IMR-90 (cell line): Measurements from ENCODE around the gene KCMF1. TPM values are rescaled to one million over a fixed set of nuclear protein-coding genes. Genes with fewer than 3 reads are reported as not detected.

Experiments
- ATAC-seq: fragments of 200-7000 bp; cut with Tn5 transposase; 2 replicates; pipeline ENCODE4 v1.9.1; 2020; ENCODE audit warnings: low read depth, mild to moderate bottlenecking, moderate library complexity
- BruUV-seq: library from RNA; stranded (reverse); fragments of 400-500 nt; replicated peaks from 2 replicates; lab custom pipeline; 2021; lab: Mats Ljungman, UMichigan
- CTCF ChIA-PET: fragments of 300-600 bp; formaldehyde crosslinking; extraction: SDS; loops from one replicate; lab custom pipeline; 2021; ENCODE audit warnings: antibody characterized with exemption; lab: Yijun Ruan, JAX
- POLR2A ChIA-PET: fragments of 300-600 bp; sonication (Branson Sonifier 250); formaldehyde crosslinking; loops from one replicate; lab custom pipeline; 2022; ENCODE audit warnings: antibody characterized with exemption; ENCODE audit not compliant: unreplicated experiment; lab: Charles Lee
- DNase-seq: peaks from one replicate; pipeline ENCODE4 v3.0.0; 2013
- H2AFZ ChIP-seq: replicated peaks from 2 replicates; pipeline ENCODE3; 2013; ENCODE audit warnings: low read length, mild to moderate bottlenecking; ENCODE audit not compliant: poor library complexity
- H2AK5ac ChIP-seq: 2 replicates; pipeline ENCODE4 v1.6.1; 2013; ENCODE audit warnings: low read depth, low read length, inconsistent platforms
- H2AK9ac ChIP-seq: replicated peaks from 2 replicates; pipeline ENCODE3; 2013; ENCODE audit warnings: mild to moderate bottlenecking, low read depth, low read length, moderate library complexity; ENCODE audit not compliant: poor library complexity
- H2BK120ac ChIP-seq: 2 replicates; pipeline ENCODE4 v1.6.1; 2013; ENCODE audit warnings: low read depth, low read length, inconsistent platforms
- H2BK15ac ChIP-seq: 3 replicates; pipeline ENCODE4 v1.6.1; 2013; ENCODE audit warnings: low read depth, low read length, inconsistent platforms
- H2BK20ac ChIP-seq: 2 replicates; pipeline ENCODE4 v1.6.1; 2013; ENCODE audit warnings: low read depth, mild to moderate bottlenecking, inconsistent platforms, low read length, moderate library complexity
- H2BK5ac ChIP-seq: 2 replicates; pipeline ENCODE4 v1.6.1; 2013; ENCODE audit warnings: mild to moderate bottlenecking, low read depth, low read length, inconsistent platforms; ENCODE audit not compliant: poor library complexity, severe bottlenecking
- H3K14ac ChIP-seq: replicated peaks from 2 replicates; pipeline ENCODE4 v1.6.1; 2013; ENCODE audit warnings: low read depth, low read length, inconsistent platforms
- H3K18ac ChIP-seq: 2 replicates; pipeline ENCODE4 v1.6.1; 2013; ENCODE audit warnings: low read depth, low read length, control low read depth
- H3K23ac ChIP-seq: 2 replicates; pipeline ENCODE4 v1.6.1; 2013; ENCODE audit warnings: low read depth, low read length, inconsistent platforms
- H3K27ac ChIP-seq: 2 replicates; pipeline ENCODE4 v1.5.1; 2013; ENCODE audit warnings: mild to moderate bottlenecking, control low read depth, low read length; ENCODE audit not compliant: insufficient read depth
- H3K27me3 ChIP-seq: 2 replicates; pipeline ENCODE4 v1.6.1; 2013; ENCODE audit warnings: low read length; ENCODE audit not compliant: control insufficient read depth, insufficient read depth
- H3K36me3 ChIP-seq: 2 replicates; pipeline ENCODE4 v1.6.1; 2013; ENCODE audit warnings: low read length, mixed read lengths; ENCODE audit not compliant: control insufficient read depth, insufficient read depth
- H3K4ac ChIP-seq: 2 replicates; pipeline ENCODE4 v1.6.1; 2013; ENCODE audit warnings: low read depth, low read length, inconsistent platforms
- H3K4me1 ChIP-seq: 2 replicates; pipeline ENCODE4 v1.6.1; 2013; ENCODE audit warnings: low read length, mixed read lengths; ENCODE audit not compliant: control insufficient read depth, insufficient read depth
- H3K4me2 ChIP-seq: 2 replicates; pipeline ENCODE4 v1.6.1; 2013; ENCODE audit warnings: low read depth, mild to moderate bottlenecking, control low read depth, low read length, moderate library complexity
- H3K4me3 ChIP-seq: 2 replicates; pipeline ENCODE4 v1.5.1; 2013; ENCODE audit warnings: low read depth, mild to moderate bottlenecking, control low read depth, low read length, moderate library complexity; ENCODE audit not compliant: insufficient read depth
- H3K56ac ChIP-seq: 2 replicates; pipeline ENCODE4 v1.6.1; 2013; ENCODE audit warnings: low read length, inconsistent platforms; ENCODE audit not compliant: insufficient read depth; ENCODE audit errors: extremely low read depth
- H3K79me1 ChIP-seq, 2 experiments: 2 replicates each; pipeline ENCODE4 v1.6.1; 2013; ENCODE audit warnings: low read length in 2 of 2, inconsistent platforms in 1 of 2, low read depth in 1 of 2
- H3K9ac ChIP-seq: 2 replicates; pipeline ENCODE4 v1.6.1; 2013; ENCODE audit warnings: low read depth, low read length, control low read depth
- H3K9me1 ChIP-seq: 2 replicates; pipeline ENCODE4 v1.6.1; 2013; ENCODE audit warnings: low read length, inconsistent platforms; ENCODE audit not compliant: insufficient read depth
- H3K9me3 ChIP-seq: 2 replicates; pipeline ENCODE4 v1.6.1; 2013; ENCODE audit warnings: low read length; ENCODE audit not compliant: control insufficient read depth, insufficient read depth
- H4K20me1 ChIP-seq: 2 replicates; pipeline ENCODE4 v1.6.1; 2013; ENCODE audit warnings: low read length, inconsistent platforms; ENCODE audit not compliant: insufficient read depth
- H4K5ac ChIP-seq: 2 replicates; pipeline ENCODE4 v1.6.1; 2013; ENCODE audit warnings: mild to moderate bottlenecking, low read depth, low read length, control low read depth
- H4K8ac ChIP-seq, 2 experiments: 2 replicates each; pipeline ENCODE4 v1.6.1; 2013; ENCODE audit warnings: low read depth in 2 of 2, low read length in 2 of 2, control low read depth in 1 of 2, inconsistent platforms in 1 of 2
- H4K91ac ChIP-seq: 2 replicates; pipeline ENCODE4 v1.6.1; 2013; ENCODE audit warnings: low read depth, low read length, inconsistent platforms; ENCODE audit not compliant: insufficient read depth
- BHLHE40 ChIP-seq: fragments of 150-350 bp; IDR thresholded peaks from 2 replicates; pipeline ENCODE4 v1.6.1; 2016; ENCODE audit warnings: mild to moderate bottlenecking, low read depth, low read length
- CEBPB ChIP-seq: IDR thresholded peaks from 2 replicates; pipeline ENCODE4 v1.6.1; 2012; ENCODE audit warnings: low read depth, low read length, improper control_type of control experiment
- ELK1 ChIP-seq: fragments of 150-350 bp; IDR thresholded peaks from 2 replicates; pipeline ENCODE4 v1.6.1; 2016; ENCODE audit warnings: low read depth, mild to moderate bottlenecking, low read length, moderate library complexity, borderline replicate concordance
- MAFK ChIP-seq: IDR thresholded peaks from 2 replicates; pipeline ENCODE4 v1.6.1; 2012; ENCODE audit warnings: low read depth, low read length, improper control_type of control experiment
- MAZ ChIP-seq: IDR thresholded peaks from 2 replicates; pipeline ENCODE4 v1.6.1; 2012; ENCODE audit warnings: low read depth, mild to moderate bottlenecking, low read length, improper control_type of control experiment, moderate library complexity, borderline replicate concordance
- NFE2L2 ChIP-seq: fragments of 150-350 bp; IDR thresholded peaks from 2 replicates; pipeline ENCODE4 v1.6.1; 2016; ENCODE audit warnings: low read depth, mild to moderate bottlenecking, low read length
- RCOR1 ChIP-seq: IDR thresholded peaks from 2 replicates; pipeline ENCODE4 v1.6.1; 2012; ENCODE audit warnings: mild to moderate bottlenecking, low read length, improper control_type of control experiment; ENCODE audit not compliant: insufficient replicate concordance
- RFX5 ChIP-seq: IDR thresholded peaks from 2 replicates; pipeline ENCODE4 v1.8.0; 2012; ENCODE audit warnings: low read depth, mild to moderate bottlenecking, low read length, moderate library complexity
- WGBS, 2 experiments: methylation state at CpG; one replicate each; pipeline versions ENCODE4 v1.1.5 to v1.1.7; 2013; ENCODE audit warnings: missing lambda C conversion rate in 2 of 2; ENCODE audit not compliant: insufficient read length in 1 of 2; ENCODE audit errors: extremely low coverage in 2 of 2; 5-methylcytosine and 5-hydroxymethylcytosine counted together
- dilution Hi-C: fragments of 300-500 bp; cut with HindIII; formaldehyde crosslinking; loops from one replicate; pipeline ENCODE4 v1.14.3; 2018; ENCODE audit warnings: low sequenced_read_pairs; ENCODE audit not compliant: unreplicated experiment
- in situ Hi-C: fragments of 300-500 bp; cut with MboI; formaldehyde crosslinking; loops from 3 replicates; pipeline ENCODE4 v1.14.3; 2019; ENCODE audit warnings: low sequenced_read_pairs, inconsistent platforms, mixed read lengths
- intact Hi-C: fragments of 100-400 bp; cut with micrococcal nuclease; formaldehyde crosslinking; loops from 2 replicates; pipeline ENCODE4 v1.10.0; 2022
- polyA plus RNA-seq, 3 experiments: library from polyadenylated mRNA; depleted of rRNA; stranded (reverse); fragments of >200 nt; gene quantifications; 2 replicates each; pipeline ENCODE4 v1.2.3, GENCODE V29; 2012; ENCODE audit warnings: low replicate concordance in 1 of 3
- total RNA-seq: library from RNA; depleted of rRNA; stranded (reverse); fragments of >200 nt; gene quantifications from 2 replicates; pipeline ENCODE4 v1.2.3, GENCODE V29; 2012

Gene KCMF1
- total and polyA plus RNA-seq, 2 of the 4 experiments (the other 2 are of a cell fraction) = 49.9 to 108 TPM

GRCh38 chr2:84996909-84997308 lies 25.9 kb downstream of the KCMF1 start:
- Histone ChIP-seq H3K9me1 (peaks cover 5% of the 10 kb centered on the region), H2AK9ac (no peak overlapping the region), H3K4me3 (no peak overlapping the region), H2BK20ac (no peak overlapping the region), H3K27ac (no peak overlapping the region), H3K23ac (no peak overlapping the region), H2BK15ac (no peak overlapping the region), H3K9me3 (no peaks in the 10 kb centered on the region), H4K8ac (no peak overlapping the region), H3K4me1 (peaks cover 10% of the 10 kb centered on the region), H3K79me1 (peaks cover 0 to 41% of the 10 kb centered on the region in 2 experiments; a peak in 3 of 4 replicates), H3K18ac (no peak overlapping the region), H2BK5ac (no peak overlapping the region), H3K56ac (no peak overlapping the region), H2BK120ac (no peak overlapping the region), H4K5ac (no peak overlapping the region), H3K4me2 (no peak overlapping the region), H3K36me3 (no peaks in the 10 kb centered on the region), H4K91ac (no peak overlapping the region), H2AFZ (no peak overlapping the region), H3K27me3 (no peaks in the 10 kb centered on the region), H3K4ac (no peak overlapping the region), H3K14ac (no peak overlapping the region), H2AK5ac (no peak overlapping the region), H4K20me1 (peaks cover 48% of the 10 kb centered on the region), H3K9ac (no peak overlapping the region)
- no peak for ATAC-seq
- no CpG with 5 or more reads among the region's 2 CpGs for WGBS, 2 experiments
- no TSS peak for BruUV-seq
- ChIA-PET CTCF (no interaction called here), POLR2A (no interaction called here)
- TF ChIP-seq RFX5 = no peak
- TF ChIP-seq NFE2L2 = no peak
- no peak for TF ChIP-seq BHLHE40
- no peak for TF ChIP-seq CEBPB
- no peak for TF ChIP-seq ELK1
- no peak for TF ChIP-seq MAFK
- TF ChIP-seq RCOR1 = no peak
- no peak for TF ChIP-seq MAZ
- dilution Hi-C loops (no loop called here), intact Hi-C loops (loop anchor here (10.0 kb wide), 1 partner anchor 918 kb away; no protein-coding TSS in a partner anchor), in situ Hi-C loops (no loop called here)
- no peak for DNase-seq
